ENCODE measurements around the gene BOLL. TPM values are rescaled to one million over a fixed set of nuclear protein-coding genes. Genes with fewer than 3 reads are reported as not detected.

The BOLL gene
- polyA plus RNA-seq, 1 donor from 2014 or later: not detected

DNA sequence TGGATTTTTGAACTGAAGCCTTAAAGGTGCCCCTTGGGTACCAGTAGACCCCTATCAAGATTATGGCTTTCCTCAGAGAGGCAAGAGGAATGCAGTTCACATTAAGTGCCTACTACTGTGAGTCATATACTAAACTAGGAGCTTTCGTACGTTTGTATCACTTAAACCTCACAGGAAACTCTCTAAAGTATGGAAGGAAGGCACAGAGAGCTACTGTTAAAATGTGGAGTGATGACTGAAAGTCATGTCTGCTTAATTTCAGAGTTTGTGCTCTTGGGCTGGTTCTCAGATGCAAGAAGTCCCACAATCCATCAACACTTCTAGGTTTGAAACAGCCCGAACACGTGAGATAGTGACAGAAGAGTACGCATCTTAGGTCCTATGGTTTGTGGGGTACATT, 23.9 kb upstream of the BOLL start:
- Histone ChIP-seq H4K20me1 (ENCODE audit: insufficient read depth) (no peaks in the 10 kb centered on the region), H3F3A (ENCODE audit: insufficient read depth, low read length, poor library complexity, severe bottlenecking) (no peaks in the 10 kb centered on the region), H3K36me3 (ENCODE audit: insufficient read depth, low read length) (no peaks in the 10 kb centered on the region), H3K9me3 (ENCODE audit: low read length) (no peaks in the 10 kb centered on the region), H3K27me3 (ENCODE audit: insufficient read depth, low read depth, low read length) (peaks cover 23% of the 10 kb centered on the region), H3K4me2 (ENCODE audit: low read length) (no peak overlapping the region), H3K4me3 (ENCODE audit: low read length) (no peak overlapping the region), H3K9ac (ENCODE audit: low read length) (no peak overlapping the region), H3K9me2 (ENCODE audit: insufficient read depth, low read length) (no peaks in the 10 kb centered on the region), H3K79me2 (replicated peaks; ENCODE audit: insufficient read depth, low read length) (peaks cover 4% of the 10 kb centered on the region), H3K27ac (ENCODE audit: low read length) (no peak overlapping the region), H2AFZ (ENCODE audit: low read depth, low read length) (no peak overlapping the region)
- TF ChIP-seq, protein P1, sequence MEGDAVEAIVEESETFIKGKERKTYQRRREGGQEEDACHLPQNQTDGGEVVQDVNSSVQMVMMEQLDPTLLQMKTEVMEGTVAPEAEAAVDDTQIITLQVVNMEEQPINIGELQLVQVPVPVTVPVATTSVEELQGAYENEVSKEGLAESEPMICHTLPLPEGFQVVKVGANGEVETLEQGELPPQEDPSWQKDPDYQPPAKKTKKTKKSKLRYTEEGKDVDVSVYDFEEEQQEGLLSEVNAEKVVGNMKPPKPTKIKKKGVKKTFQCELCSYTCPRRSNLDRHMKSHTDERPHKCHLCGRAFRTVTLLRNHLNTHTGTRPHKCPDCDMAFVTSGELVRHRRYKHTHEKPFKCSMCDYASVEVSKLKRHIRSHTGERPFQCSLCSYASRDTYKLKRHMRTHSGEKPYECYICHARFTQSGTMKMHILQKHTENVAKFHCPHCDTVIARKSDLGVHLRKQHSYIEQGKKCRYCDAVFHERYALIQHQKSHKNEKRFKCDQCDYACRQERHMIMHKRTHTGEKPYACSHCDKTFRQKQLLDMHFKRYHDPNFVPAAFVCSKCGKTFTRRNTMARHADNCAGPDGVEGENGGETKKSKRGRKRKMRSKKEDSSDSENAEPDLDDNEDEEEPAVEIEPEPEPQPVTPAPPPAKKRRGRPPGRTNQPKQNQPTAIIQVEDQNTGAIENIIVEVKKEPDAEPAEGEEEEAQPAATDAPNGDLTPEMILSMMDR (IDR thresholded peaks at IDR 0.05; ENCODE audit: poor library complexity, severe bottlenecking): no peak
- TF ChIP-seq MXI1 (conservative IDR thresholded peaks at IDR 0.05; ENCODE audit: poor library complexity, severe bottlenecking) (no peak), POLR2AphosphoS5 (IDR thresholded peaks at IDR 0.05) (no peak), EP300 (conservative IDR thresholded peaks at IDR 0.05; ENCODE audit: poor library complexity, severe bottlenecking) (no peak)

DNA sequence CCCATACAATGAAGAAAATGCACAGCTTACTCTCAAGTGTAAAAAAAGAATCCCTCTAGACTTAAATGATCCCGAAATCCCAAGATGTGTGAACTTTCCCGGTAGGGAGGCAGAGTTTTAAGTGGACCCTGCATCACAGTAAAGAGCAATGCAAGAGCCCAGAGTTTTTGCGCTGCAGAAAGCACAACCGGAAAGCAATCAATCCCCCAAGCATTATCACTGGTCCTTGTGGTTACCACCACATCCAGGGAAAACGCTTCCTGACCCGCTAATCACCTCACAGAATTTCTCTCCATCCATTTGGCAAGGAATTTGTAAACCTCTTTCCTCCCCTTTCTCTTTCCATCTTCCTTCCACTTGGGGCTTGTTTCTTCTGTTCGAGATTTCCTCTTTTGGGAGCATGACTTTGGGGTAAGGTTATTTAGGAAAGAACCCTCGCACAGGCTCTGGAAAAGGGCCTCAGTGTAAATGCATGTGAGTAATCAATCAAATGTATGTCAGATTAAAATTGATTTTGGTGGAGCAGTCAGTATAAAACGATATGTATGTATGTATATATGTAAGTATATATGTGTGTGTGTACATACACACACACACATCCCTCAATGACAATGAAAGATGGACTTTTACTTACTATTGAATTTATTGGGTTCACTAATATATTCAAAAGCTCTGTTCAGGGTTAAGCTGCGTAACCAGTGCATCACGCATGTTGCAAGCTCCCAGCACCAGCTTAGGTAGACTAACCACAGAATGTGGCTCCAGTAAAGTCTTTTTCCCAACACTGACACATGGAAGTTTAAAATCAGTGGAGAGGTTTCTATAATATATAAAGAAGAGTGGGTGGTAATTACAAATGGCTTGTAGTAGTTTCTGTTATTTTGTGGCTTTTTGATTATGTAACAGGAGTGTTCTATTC, 20.9 kb upstream of the BOLL start:
- Histone ChIP-seq H3K4me3 (ENCODE audit: low read length) (peak overlapping the region; percentile 79), H4K20me1 (ENCODE audit: insufficient read depth) (no peaks in the 10 kb centered on the region), H2AFZ (ENCODE audit: low read depth, low read length) (no peak overlapping the region), H3K27ac (ENCODE audit: low read length) (no peak overlapping the region), H3K9me2 (ENCODE audit: insufficient read depth, low read length) (no peaks in the 10 kb centered on the region), H3K27me3 (ENCODE audit: insufficient read depth, low read depth, low read length) (peaks cover 23% of the 10 kb centered on the region), H3K79me2 (replicated peaks; ENCODE audit: insufficient read depth, low read length) (peaks cover 4% of the 10 kb centered on the region), H3K9me3 (ENCODE audit: low read length) (no peaks in the 10 kb centered on the region), H3K36me3 (ENCODE audit: insufficient read depth, low read length) (no peaks in the 10 kb centered on the region), H3F3A (ENCODE audit: insufficient read depth, low read length, poor library complexity, severe bottlenecking) (no peaks in the 10 kb centered on the region), H3K4me2 (ENCODE audit: low read length) (peak overlapping the region; percentile 71), H3K9ac (ENCODE audit: low read length) (peak overlapping the region; percentile 60)
- TF ChIP-seq EZH2 (IDR thresholded peaks at IDR 0.05; ENCODE audit: borderline replicate concordance, insufficient read depth, low read length, poor library complexity, severe bottlenecking): no peak
- TF ChIP-seq RAD21 (conservative IDR thresholded peaks at IDR 0.05): no peak
- TF ChIP-seq, protein P1 (IDR thresholded peaks at IDR 0.05; ENCODE audit: poor library complexity, severe bottlenecking): no peak
- TF ChIP-seq POLR2AphosphoS5 (IDR thresholded peaks at IDR 0.05): no peak
- TF ChIP-seq, protein P2, sequence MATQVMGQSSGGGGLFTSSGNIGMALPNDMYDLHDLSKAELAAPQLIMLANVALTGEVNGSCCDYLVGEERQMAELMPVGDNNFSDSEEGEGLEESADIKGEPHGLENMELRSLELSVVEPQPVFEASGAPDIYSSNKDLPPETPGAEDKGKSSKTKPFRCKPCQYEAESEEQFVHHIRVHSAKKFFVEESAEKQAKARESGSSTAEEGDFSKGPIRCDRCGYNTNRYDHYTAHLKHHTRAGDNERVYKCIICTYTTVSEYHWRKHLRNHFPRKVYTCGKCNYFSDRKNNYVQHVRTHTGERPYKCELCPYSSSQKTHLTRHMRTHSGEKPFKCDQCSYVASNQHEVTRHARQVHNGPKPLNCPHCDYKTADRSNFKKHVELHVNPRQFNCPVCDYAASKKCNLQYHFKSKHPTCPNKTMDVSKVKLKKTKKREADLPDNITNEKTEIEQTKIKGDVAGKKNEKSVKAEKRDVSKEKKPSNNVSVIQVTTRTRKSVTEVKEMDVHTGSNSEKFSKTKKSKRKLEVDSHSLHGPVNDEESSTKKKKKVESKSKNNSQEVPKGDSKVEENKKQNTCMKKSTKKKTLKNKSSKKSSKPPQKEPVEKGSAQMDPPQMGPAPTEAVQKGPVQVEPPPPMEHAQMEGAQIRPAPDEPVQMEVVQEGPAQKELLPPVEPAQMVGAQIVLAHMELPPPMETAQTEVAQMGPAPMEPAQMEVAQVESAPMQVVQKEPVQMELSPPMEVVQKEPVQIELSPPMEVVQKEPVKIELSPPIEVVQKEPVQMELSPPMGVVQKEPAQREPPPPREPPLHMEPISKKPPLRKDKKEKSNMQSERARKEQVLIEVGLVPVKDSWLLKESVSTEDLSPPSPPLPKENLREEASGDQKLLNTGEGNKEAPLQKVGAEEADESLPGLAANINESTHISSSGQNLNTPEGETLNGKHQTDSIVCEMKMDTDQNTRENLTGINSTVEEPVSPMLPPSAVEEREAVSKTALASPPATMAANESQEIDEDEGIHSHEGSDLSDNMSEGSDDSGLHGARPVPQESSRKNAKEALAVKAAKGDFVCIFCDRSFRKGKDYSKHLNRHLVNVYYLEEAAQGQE (IDR thresholded peaks at IDR 0.05; ENCODE audit: borderline replicate concordance): no peak
- no peak for TF ChIP-seq MXI1 (conservative IDR thresholded peaks at IDR 0.05; ENCODE audit: poor library complexity, severe bottlenecking)
- no peak for TF ChIP-seq EP300 (conservative IDR thresholded peaks at IDR 0.05; ENCODE audit: poor library complexity, severe bottlenecking)
- TF ChIP-seq SMC3 (conservative IDR thresholded peaks at IDR 0.05; ENCODE audit: poor library complexity): no peak
- no peak for TF ChIP-seq TAF1 (IDR thresholded peaks at IDR 0.05; ENCODE audit: low read depth)
